A549 (cell line): ENCODE measurements around the gene HOXD11. TPM values are rescaled to one million over a fixed set of nuclear protein-coding genes. Genes with fewer than 3 reads are reported as not detected.
A peak's percentile ranks its signal among the peaks of the same experiment; 100 is the strongest.

Source experiments
- ATAC-seq, 2 experiments: fragments of 200-7000 bp in 1 of 2; fragments of >200 bp in 1 of 2; cut with Nextera tagmentation in 1 of 2; cut with Tn5 transposase in 1 of 2; 3 replicates each; pipeline versions ENCODE4 v1.8.0 to v1.9.1; 2018 to 2020; ENCODE audit warnings: mild to moderate bottlenecking in 1 of 2, moderate library complexity in 1 of 2
- CTCF ChIA-PET: fragments of 300-600 bp; sonication (Branson Sonifier 250); formaldehyde crosslinking; extraction: SDS; loops from one replicate; lab custom pipeline; 2021; ENCODE audit warnings: antibody characterized with exemption, inconsistent platforms; lab: Yijun Ruan, JAX
- POLR2A ChIA-PET: fragments of 350-600 bp; formaldehyde crosslinking; extraction: SDS; loops from one replicate; lab custom pipeline; 2021; ENCODE audit warnings: antibody characterized with exemption, inconsistent platforms; lab: Yijun Ruan, JAX
- DNase-seq, 2 experiments: peaks; one replicate each; pipeline versions ENCODE4 v3.0.0 to v3.0.0-alpha.2; 2011 to 2016; ENCODE audit warnings: low read depth in 1 of 2, low spot score in 1 of 2
- FAIRE-seq: peaks from 2 replicates; lab custom pipeline; 2011; peaks lifted over from hg19 to GRCh38; lab: Jason Lieb, UNC
- H3K27ac ChIP-seq, 2 experiments: fragments of >200 bp; sonication (Bioruptor Twin); formaldehyde crosslinking; 3 replicates each; pipeline ENCODE4 v1.5.1; 2016 to 2017
- H3K4me1 ChIP-seq: fragments of >200 bp; sonication (Bioruptor Twin); formaldehyde crosslinking; 3 replicates; pipeline ENCODE4 v1.6.1; 2016
- H3K4me2 ChIP-seq: fragments of >200 bp; sonication (Bioruptor Twin); formaldehyde crosslinking; 3 replicates; pipeline ENCODE4 v1.6.1; 2016
- H3K4me3 ChIP-seq: fragments of >200 bp; sonication (Bioruptor Twin); formaldehyde crosslinking; 3 replicates; pipeline ENCODE4 v1.5.1; 2016
- H3K9me3 ChIP-seq: fragments of >200 bp; sonication (Bioruptor Twin); formaldehyde crosslinking; 3 replicates; pipeline ENCODE4 v1.6.1; 2016
- BHLHE40 ChIP-seq: IDR thresholded peaks from 2 replicates; pipeline ENCODE4 v1.6.1; 2012; ENCODE audit warnings: low read depth, low read length, inconsistent platforms
- CBX2 ChIP-seq: fragments of 200-600 bp; sonication (generic); IDR thresholded peaks from 2 replicates; pipeline ENCODE4 v1.6.1; 2016; ENCODE audit warnings: low read depth, mild to moderate bottlenecking, borderline replicate concordance
- E2F6 ChIP-seq: IDR thresholded peaks from 2 replicates; pipeline ENCODE4 v1.6.1; 2012; ENCODE audit warnings: low read depth, borderline replicate concordance
- JUN ChIP-seq, 2 experiments: fragments of >200 bp; sonication (Bioruptor Twin); formaldehyde crosslinking; IDR thresholded peaks; 2 replicates in 1 of 2; 3 replicates in 1 of 2; pipeline ENCODE4 v1.6.1; 2016 to 2017
- JUNB ChIP-seq: fragments of >200 bp; sonication (Bioruptor Twin); formaldehyde crosslinking; IDR thresholded peaks from 2 replicates; pipeline ENCODE4 v1.6.1; 2016
- MAX ChIP-seq: IDR thresholded peaks from 2 replicates; pipeline ENCODE4 v1.6.1; 2012
- MYC ChIP-seq: IDR thresholded peaks from 2 replicates; pipeline ENCODE4 v1.6.1; 2012; ENCODE audit warnings: mild to moderate bottlenecking, inconsistent platforms, low read length, improper control_type of control experiment, borderline replicate concordance
- PHF8 ChIP-seq: fragments of 200-600 bp; sonication (generic); IDR thresholded peaks from 2 replicates; pipeline ENCODE4 v1.6.1; 2016; ENCODE audit warnings: low read depth, mild to moderate bottlenecking, antibody characterized with exemption, moderate library complexity, borderline replicate concordance
- RAD21 ChIP-seq, 2 experiments: fragments of >200 bp in 1 of 2; sonication (Bioruptor Twin) in 1 of 2; formaldehyde crosslinking in 1 of 2; IDR thresholded peaks in 1 of 2; conservative IDR thresholded peaks in 1 of 2; 2 replicates in 1 of 2; 3 replicates in 1 of 2; pipeline ENCODE4 v1.6.1; 2012 to 2018; ENCODE audit warnings: inconsistent platforms in 1 of 2
- RARB ChIP-seq: fragments of 250-450 bp; sonication (Bioruptor Pico); IDR thresholded peaks from 2 replicates; pipeline ENCODE4 v1.8.0; 2021; ENCODE audit warnings: mild to moderate bottlenecking, moderate library complexity
- RFX5 ChIP-seq: fragments of 450-650 bp; IDR thresholded peaks from 2 replicates; pipeline ENCODE4 v1.7.1; 2014; ENCODE audit warnings: antibody characterized with exemption, mild to moderate bottlenecking, moderate library complexity
- SMC3 ChIP-seq: fragments of >200 bp; sonication (Bioruptor Twin); formaldehyde crosslinking; IDR thresholded peaks from 3 replicates; pipeline ENCODE4 v1.6.1; 2018; ENCODE audit warnings: inconsistent platforms
- TP53 ChIP-seq: fragments of 250-450 bp; sonication (Bioruptor Pico); IDR thresholded peaks from 2 replicates; pipeline ENCODE4 v1.5.0; 2021; ENCODE audit warnings: mild to moderate bottlenecking, moderate library complexity
- USF2 ChIP-seq: fragments of 450-650 bp; IDR thresholded peaks from 2 replicates; pipeline ENCODE4 v1.6.1; 2014; ENCODE audit warnings: antibody characterized with exemption
- WGBS: methylation state at CpG from one replicate; pipeline ENCODE4 v1.1.6; 2017; ENCODE audit errors: missing lambda C conversion rate; 5-methylcytosine and 5-hydroxymethylcytosine counted together
- polyA plus RNA-seq, 4 experiments: library from polyadenylated mRNA; depleted of rRNA in 3 of 4; stranded (reverse); fragments of >200 nt; fragmentation: RNase III in 1 of 4; extraction: RNeasy Plus Mini Kit Qiagen cat#74134 plus additional on column Dnase treatment in 1 of 4; gene quantifications; 2 replicates in 3 of 4; 3 replicates in 1 of 4; pipeline ENCODE4 v1.2.3, GENCODE V29; 2011 to 2017
- TF ChIP-seq, protein P1 (sequence below): fragments of >200 bp; sonication (Bioruptor Twin); formaldehyde crosslinking; IDR thresholded peaks from 3 replicates; pipeline ENCODE4 v1.5.1; 2016

The HOXD11 gene
- polyA plus RNA-seq, 2 of the 4 experiments (the other 2 are of a cell fraction): 2.6 to 4.8 TPM

- H3K27ac ChIP-seq: no peak overlapping the region
- ATAC-seq: peak; percentile 36 to 67; a peak in 5 of 6 replicates
- DNase-seq: peak in 1 of 2 experiments; percentile 36
- WGBS: 2% methylated on average over 21 of the region's 30 CpGs
- H3K4me2 ChIP-seq: peak overlapping the region; percentile 97
- no peak for FAIRE-seq
- H3K4me1 ChIP-seq: peaks cover 9% of the 10 kb centered on the region; the same call in 2 of the 3 replicates
- POLR2A ChIA-PET: no interaction called here
- H3K4me3 ChIP-seq: peak overlapping the region; percentile 49
- CTCF ChIA-PET: interaction anchor here (0.6 to 5.5 kb wide), 31 partner anchors 8 to 1379 kb away, joined by 3 to 57 read pairs (median 5); partner anchors contain the start of gene HOXD11
- H3K9me3 ChIP-seq: peaks cover 10% of the 10 kb centered on the region
- no peak for TF ChIP-seq RARB (CRISPR knock-in tag)
- TF ChIP-seq RFX5: no peak
- TF ChIP-seq TP53 (CRISPR knock-in tag): no peak
- 0 out of 2 replicates have a peak, but pooled peaks have one; percentile 5 for TF ChIP-seq MAX
Measured at GRCh38 chr2:176079285-176079830, 27.7 kb upstream of the HOXD11 start.

DNA sequence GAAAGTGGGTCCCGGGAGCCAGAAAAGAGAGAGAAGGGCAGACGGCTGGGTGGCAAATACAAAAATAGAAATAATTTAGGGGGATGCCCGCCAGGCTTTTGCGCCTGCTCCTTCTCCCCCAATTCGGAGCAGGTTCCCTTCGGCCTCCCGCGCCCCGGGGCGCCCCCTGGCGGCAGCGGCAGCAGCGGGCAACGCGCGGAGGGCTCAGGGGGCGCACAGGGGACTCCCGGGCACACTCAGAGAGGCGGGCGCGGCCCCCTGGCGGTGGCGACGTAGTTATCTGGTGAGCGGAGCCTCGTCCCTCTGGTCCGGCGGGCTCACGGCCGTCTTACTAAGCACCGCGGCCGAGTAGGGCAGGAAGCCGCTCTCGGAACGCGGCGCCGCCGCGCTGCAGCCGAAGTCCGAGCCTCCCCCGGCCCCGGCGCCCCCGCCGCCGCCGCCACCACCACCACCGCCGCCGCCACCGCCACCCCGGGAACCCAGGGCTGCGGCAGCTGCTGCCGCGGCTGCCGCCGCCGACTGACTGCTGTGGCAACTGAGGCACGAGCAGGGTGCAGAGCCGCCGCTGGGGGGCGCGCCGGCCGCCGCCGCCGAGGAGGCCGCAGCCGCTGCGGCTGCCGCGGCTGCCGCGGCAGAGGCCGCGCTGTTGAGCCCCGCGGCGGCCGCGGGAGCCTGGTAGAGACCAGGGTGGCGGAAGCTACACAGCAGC is 27.1 kb upstream of the HOXD11 start:
- DNase-seq: peak; percentile 82 to 85
- Histone ChIP-seq H3K4me2 (peak overlapping the region; percentile 97), H3K4me3 (peak overlapping the region; percentile 49), H3K9me3 (peaks cover 10% of the 10 kb centered on the region), H3K27ac (peak overlapping the region; percentile 64 to 80; a peak in 5 of 6 replicates), H3K4me1 (peaks cover 9% of the 10 kb centered on the region; the same call in 2 of the 3 replicates)
- CTCF ChIA-PET: interaction anchor here (0.6 to 5.5 kb wide), 32 partner anchors 9 to 1380 kb away, joined by 3 to 57 read pairs (median 5); partner anchors contain the start of gene HOXD11
- no peak for FAIRE-seq
- 1% methylated on average over 17 of the region's 86 CpGs for WGBS
- peak; percentile 40 to 67; a peak in 4 of 5 replicates for TF ChIP-seq RAD21 (conservative IDR thresholded peaks at IDR 0.05 in 1 of 2, IDR thresholded peaks at IDR 0.05 in 1 of 2)
- TF ChIP-seq, protein P1, sequence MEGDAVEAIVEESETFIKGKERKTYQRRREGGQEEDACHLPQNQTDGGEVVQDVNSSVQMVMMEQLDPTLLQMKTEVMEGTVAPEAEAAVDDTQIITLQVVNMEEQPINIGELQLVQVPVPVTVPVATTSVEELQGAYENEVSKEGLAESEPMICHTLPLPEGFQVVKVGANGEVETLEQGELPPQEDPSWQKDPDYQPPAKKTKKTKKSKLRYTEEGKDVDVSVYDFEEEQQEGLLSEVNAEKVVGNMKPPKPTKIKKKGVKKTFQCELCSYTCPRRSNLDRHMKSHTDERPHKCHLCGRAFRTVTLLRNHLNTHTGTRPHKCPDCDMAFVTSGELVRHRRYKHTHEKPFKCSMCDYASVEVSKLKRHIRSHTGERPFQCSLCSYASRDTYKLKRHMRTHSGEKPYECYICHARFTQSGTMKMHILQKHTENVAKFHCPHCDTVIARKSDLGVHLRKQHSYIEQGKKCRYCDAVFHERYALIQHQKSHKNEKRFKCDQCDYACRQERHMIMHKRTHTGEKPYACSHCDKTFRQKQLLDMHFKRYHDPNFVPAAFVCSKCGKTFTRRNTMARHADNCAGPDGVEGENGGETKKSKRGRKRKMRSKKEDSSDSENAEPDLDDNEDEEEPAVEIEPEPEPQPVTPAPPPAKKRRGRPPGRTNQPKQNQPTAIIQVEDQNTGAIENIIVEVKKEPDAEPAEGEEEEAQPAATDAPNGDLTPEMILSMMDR: peak; percentile 93
- peak; percentile 81 for TF ChIP-seq SMC3
- no peak for TF ChIP-seq JUNB
- 0 out of 5 replicates have a peak, but pooled peaks of 1 of the 2 experiments have one; percentile 22 for TF ChIP-seq JUN (IDR thresholded peaks at IDR 0.05)
- POLR2A ChIA-PET: interaction anchor here (0.6 kb wide), 1 partner anchor 65 kb away, joined by 4 read pairs; no protein-coding TSS in a partner anchor
- ATAC-seq: peak; percentile 91 to 97

- peak overlapping the region; percentile 97 for H3K4me2 ChIP-seq
- peak overlapping the region; percentile 49 for H3K4me3 ChIP-seq
- peak overlapping the region; percentile 64 to 80; a peak in 5 of 6 replicates for H3K27ac ChIP-seq
- ATAC-seq (peak in 1 of 2 experiments; percentile 20; a peak in 3 of 6 replicates), DNase-seq (peak in 1 of 2 experiments; percentile 47), FAIRE-seq (no peak)
- TF ChIP-seq MAX (peak; percentile 92), BHLHE40 (peak; percentile 61; the same call in 1 of the 2 replicates), USF2 (0 out of 2 replicates have a peak, but pooled peaks have one; percentile 4), E2F6 (peak; percentile 86), TP53 (CRISPR knock-in tag) (no peak), PHF8 (no peak), MYC (0 out of 2 replicates have a peak, but pooled peaks have one; percentile 20), CBX2 (no peak)
- 67% methylated on average over 53 of the region's 68 CpGs for WGBS
- H3K9me3 ChIP-seq: peaks cover 10% of the 10 kb centered on the region
- peaks cover 9% of the 10 kb centered on the region; the same call in 2 of the 3 replicates for H3K4me1 ChIP-seq
- ChIA-PET CTCF (interaction anchor here (0.6 to 5.5 kb wide), 22 partner anchors 8 to 1179 kb away, joined by 3 to 57 read pairs (median 6); no protein-coding TSS in a partner anchor), POLR2A (interaction anchor here (0.6 kb wide), 1 partner anchor 66 kb away, joined by 4 read pairs; no protein-coding TSS in a partner anchor)
Measured at GRCh38 chr2:176080540-176081375, 26.3 kb upstream of the HOXD11 start.
